Sigmoid colon (tissue), 7 donors: ENCODE results near the gene BAG1. TPM values are rescaled to one million over a fixed set of nuclear protein-coding genes. Genes with fewer than 3 reads are reported as not detected.

Experiments used
- DNase-seq: peaks from one replicate; pipeline ENCODE4 v3.0.0-alpha.2; 2019
- H3K27ac ChIP-seq, 4 donors: fragments of 200-600 bp; sonication (generic); one replicate each; pipeline ENCODE4 v1.5.1; 2016 to 2019; ENCODE audit warnings: mild to moderate bottlenecking in 1 of 4
- H3K27me3 ChIP-seq, 3 donors: fragments of 200-600 bp; sonication (generic); one replicate each; pipeline ENCODE4 v1.5.1; 2019; ENCODE audit warnings: mild to moderate bottlenecking in 1 of 3
- H3K36me3 ChIP-seq, 4 donors: fragments of 200-600 bp; sonication (generic); one replicate each; pipeline ENCODE4 v1.5.1; 2016 to 2019
- H3K4me1 ChIP-seq, 4 donors: fragments of 200-600 bp; sonication (generic); one replicate each; pipeline ENCODE4 v1.5.1; 2017 to 2019
- H3K4me3 ChIP-seq, 4 donors: fragments of 200-600 bp; sonication (generic); one replicate each; pipeline ENCODE4 v1.5.1; 2017 to 2019; ENCODE audit warnings: mild to moderate bottlenecking in 2 of 4, moderate library complexity in 1 of 4
- H3K9me3 ChIP-seq, 4 donors: fragments of 200-600 bp in 3 of 4; sonication (generic) in 3 of 4; one replicate each; pipeline versions ENCODE4 v1.5.1 to v1.6.1; 2013 to 2019
- EP300 ChIP-seq, 4 donors: sonication (generic); formaldehyde crosslinking; IDR thresholded peaks; one replicate each; pipeline ENCODE4 v1.6.1; 2017; ENCODE audit warnings: antibody characterized with exemption in 4 of 4
- POLR2A ChIP-seq, 2 donors: fragments of 450-650 bp; IDR thresholded peaks; one replicate each; pipeline ENCODE4 v1.6.1; 2016; ENCODE audit warnings: antibody characterized with exemption in 2 of 2, mild to moderate bottlenecking in 2 of 2, moderate library complexity in 2 of 2
- POLR2AphosphoS5 ChIP-seq, 4 donors: sonication (generic); formaldehyde crosslinking; IDR thresholded peaks; one replicate each; pipeline ENCODE4 v1.6.1; 2017; ENCODE audit warnings: antibody characterized with exemption in 4 of 4
- WGBS, 2 donors: extraction: QIAGEN DNeasy Blood & Tissue Kit; methylation state at CpG; one replicate each; pipeline ENCODE4 v1.1.7; 2013; 5-methylcytosine and 5-hydroxymethylcytosine counted together
- intact Hi-C: fragments of 100-400 bp; cut with DNase I; formaldehyde crosslinking; loops from one replicate; pipeline ENCODE4 v1.15.1; 2023
- polyA plus RNA-seq, 3 donors: library from polyadenylated mRNA; stranded (reverse); fragments of 200-250 nt; gene quantifications; one replicate each; pipeline ENCODE4 v1.2.3, GENCODE V29; 2013
- total RNA-seq, 4 donors: library from RNA; depleted of rRNA; stranded (reverse); fragments of >200 nt; gene quantifications; one replicate each; pipeline ENCODE4 v1.1.0, GENCODE V29; 2016
- TF ChIP-seq, protein P1 (sequence below), 4 experiments: fragments of 450-650 bp in 3 of 4; fragments of 200-600 bp in 1 of 4; IDR thresholded peaks; one replicate each; pipeline ENCODE4 v1.5.1; 2016 to 2019; ENCODE audit warnings: antibody characterized with exemption in 4 of 4, mild to moderate bottlenecking in 3 of 4, moderate library complexity in 2 of 4
- donor health status: healthy with polysubstance abuse.
- donor health status: Bipolar disorder and iron deficiency.
- donor health status: healthy.

Gene BAG1
- total and polyA plus RNA-seq, 7 donors, result 93.3 to 243 (median 160) TPM

DNA sequence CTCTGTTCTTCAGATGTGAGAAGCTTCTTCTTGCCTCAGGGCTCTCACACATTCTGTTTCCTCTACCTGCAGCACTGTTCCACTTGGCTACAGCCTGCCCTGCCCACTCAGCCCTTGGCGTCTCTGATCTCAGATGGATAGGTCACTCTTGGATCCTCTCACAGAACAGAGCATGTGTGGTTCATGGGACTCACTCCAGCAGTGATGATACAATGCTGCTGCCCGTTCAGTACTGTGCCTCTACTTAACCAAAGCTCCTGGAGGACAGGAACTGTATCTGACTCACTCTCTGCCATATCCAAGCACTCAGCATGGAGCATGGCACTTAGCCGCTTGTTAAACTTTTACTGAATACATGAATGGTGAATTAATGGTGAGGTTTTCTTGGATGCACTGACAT lies 27.9 kb downstream of the BAG1 start:
- H3K27ac ChIP-seq, result no peak overlapping the region
- WGBS, 2 donors, result 89 to 95% methylated on average over 3 of the region's 3 CpGs
- no peaks in the 10 kb centered on the region for H3K36me3 ChIP-seq
- no peak for DNase-seq
- H3K9me3 ChIP-seq, result no peaks in the 10 kb centered on the region
- peaks cover 0 to 6% (median 2%) of the 10 kb centered on the region in 4 donors for H3K4me1 ChIP-seq
- no peak overlapping the region for H3K4me3 ChIP-seq
- intact Hi-C loops, result no loop called here
- TF ChIP-seq EP300 (IDR thresholded peaks at IDR 0.05), result no peak
- no peak for TF ChIP-seq POLR2A (IDR thresholded peaks at IDR 0.05)
- TF ChIP-seq POLR2AphosphoS5 (IDR thresholded peaks at IDR 0.05), result no peak
- TF ChIP-seq, protein P1, sequence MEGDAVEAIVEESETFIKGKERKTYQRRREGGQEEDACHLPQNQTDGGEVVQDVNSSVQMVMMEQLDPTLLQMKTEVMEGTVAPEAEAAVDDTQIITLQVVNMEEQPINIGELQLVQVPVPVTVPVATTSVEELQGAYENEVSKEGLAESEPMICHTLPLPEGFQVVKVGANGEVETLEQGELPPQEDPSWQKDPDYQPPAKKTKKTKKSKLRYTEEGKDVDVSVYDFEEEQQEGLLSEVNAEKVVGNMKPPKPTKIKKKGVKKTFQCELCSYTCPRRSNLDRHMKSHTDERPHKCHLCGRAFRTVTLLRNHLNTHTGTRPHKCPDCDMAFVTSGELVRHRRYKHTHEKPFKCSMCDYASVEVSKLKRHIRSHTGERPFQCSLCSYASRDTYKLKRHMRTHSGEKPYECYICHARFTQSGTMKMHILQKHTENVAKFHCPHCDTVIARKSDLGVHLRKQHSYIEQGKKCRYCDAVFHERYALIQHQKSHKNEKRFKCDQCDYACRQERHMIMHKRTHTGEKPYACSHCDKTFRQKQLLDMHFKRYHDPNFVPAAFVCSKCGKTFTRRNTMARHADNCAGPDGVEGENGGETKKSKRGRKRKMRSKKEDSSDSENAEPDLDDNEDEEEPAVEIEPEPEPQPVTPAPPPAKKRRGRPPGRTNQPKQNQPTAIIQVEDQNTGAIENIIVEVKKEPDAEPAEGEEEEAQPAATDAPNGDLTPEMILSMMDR (IDR thresholded peaks at IDR 0.05), result no peak
- H3K27me3 ChIP-seq, result no peaks in the 10 kb centered on the region

DNA sequence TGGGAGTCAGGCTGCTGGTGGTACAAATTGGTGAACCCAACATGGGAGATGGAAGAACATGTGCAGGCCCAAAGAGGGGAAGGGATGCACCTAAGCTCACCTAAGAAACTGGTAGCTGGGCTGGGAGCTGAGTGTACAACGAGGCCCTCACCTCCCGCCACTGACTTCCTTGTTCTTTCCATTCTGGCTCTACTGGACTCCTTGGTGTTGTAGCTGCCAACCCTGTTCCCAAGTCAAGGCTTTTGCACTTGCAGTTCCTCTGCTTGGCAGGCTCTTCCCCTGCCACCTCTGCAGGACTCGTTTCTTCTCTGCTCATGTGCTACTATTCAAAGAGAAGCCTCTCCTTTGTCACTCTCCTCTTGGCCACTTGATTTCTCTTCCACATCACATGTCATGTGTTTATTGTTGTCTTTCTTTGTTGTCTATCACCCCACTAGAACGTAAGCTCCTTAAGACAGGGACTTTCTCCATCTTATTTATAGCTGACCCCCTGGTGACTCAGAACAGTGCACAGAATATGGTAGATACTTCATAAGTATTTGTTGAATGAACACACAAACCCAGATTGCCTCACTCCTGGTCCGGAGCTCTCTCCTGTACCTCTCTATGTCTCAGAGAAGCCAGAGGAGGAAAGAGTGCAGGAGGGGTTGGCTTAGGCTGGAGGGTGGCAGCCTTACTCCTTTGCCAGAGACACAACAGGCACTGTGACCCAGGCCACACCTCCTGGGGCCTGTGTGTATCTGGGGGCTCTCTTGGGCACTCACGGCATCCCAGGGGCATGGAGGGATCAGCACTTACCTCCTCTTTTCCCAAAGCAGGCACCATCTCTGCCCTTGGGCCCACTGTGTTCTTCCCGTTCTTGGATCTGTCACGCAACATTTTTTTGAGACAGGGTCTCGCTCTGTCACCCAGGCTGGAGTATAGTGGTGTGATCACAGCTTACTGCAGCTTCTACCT lies 29.7 kb downstream of the BAG1 start:
- WGBS, 2 donors, result 64 to 76% methylated on average over 9 of the region's 9 CpGs
- Histone ChIP-seq H3K4me3 (no peak overlapping the region), H3K27ac (no peak overlapping the region), H3K27me3 (no peaks in the 10 kb centered on the region), H3K36me3 (no peaks in the 10 kb centered on the region), H3K4me1 (peaks cover 0 to 6% (median 2%) of the 10 kb centered on the region in 4 donors), H3K9me3 (no peaks in the 10 kb centered on the region)
- DNase-seq, result no peak
- TF ChIP-seq, protein P1 (IDR thresholded peaks at IDR 0.05), result no peak
- TF ChIP-seq EP300 (IDR thresholded peaks at IDR 0.05) (no peak), POLR2A (IDR thresholded peaks at IDR 0.05) (no peak), POLR2AphosphoS5 (IDR thresholded peaks at IDR 0.05) (no peak)
- intact Hi-C loops, result no loop called here

DNA sequence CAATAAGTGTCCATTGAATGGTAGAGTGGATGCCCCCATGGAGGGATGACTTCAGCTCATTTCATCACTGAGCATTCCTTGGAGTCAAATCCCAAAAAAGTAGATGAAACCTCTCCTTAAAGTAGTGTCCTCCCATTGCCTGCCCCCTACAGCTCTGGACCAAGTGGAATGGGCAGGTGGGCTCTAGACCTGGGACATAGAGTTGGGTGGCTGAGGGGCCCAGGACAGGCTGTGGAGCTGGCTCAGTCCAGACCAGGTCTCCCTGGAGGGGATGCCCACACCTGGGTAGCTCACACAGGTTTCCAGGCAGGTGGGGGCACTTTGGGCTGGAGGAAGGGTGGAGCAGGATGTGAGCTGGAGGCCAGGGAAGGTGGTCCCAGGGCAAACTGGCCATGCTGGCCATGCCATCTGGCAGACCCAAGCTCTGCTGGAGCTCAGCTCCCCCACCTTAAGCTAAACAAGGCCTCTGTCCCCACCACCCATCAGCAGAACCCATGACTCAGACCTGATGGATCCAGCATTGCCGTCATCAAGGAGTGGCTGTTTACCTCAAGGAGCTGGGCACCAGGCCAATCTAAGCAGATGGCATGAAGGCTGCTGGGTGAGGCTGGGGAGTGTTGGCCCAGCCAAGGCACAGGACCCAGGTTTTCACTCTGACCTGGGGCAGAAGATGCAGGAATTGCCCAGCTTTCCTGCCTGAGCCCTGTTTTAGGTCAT lies 30.7 kb downstream of the BAG1 start:
- Histone ChIP-seq H3K4me3 (no peak overlapping the region), H3K4me1 (peaks cover 0 to 6% (median 2%) of the 10 kb centered on the region in 4 donors), H3K27me3 (no peaks in the 10 kb centered on the region), H3K27ac (no peak overlapping the region), H3K36me3 (no peaks in the 10 kb centered on the region), H3K9me3 (no peaks in the 10 kb centered on the region)
- DNase-seq, result no peak
- peak in 1 of 4 donors; percentile 15 for TF ChIP-seq POLR2AphosphoS5 (IDR thresholded peaks at IDR 0.05)
- TF ChIP-seq, protein P1 (IDR thresholded peaks at IDR 0.05), result no peak
- intact Hi-C loops, result no loop called here
- 4 to 36% methylated on average over 1 of the region's 1 CpG for WGBS, 2 donors

DNA sequence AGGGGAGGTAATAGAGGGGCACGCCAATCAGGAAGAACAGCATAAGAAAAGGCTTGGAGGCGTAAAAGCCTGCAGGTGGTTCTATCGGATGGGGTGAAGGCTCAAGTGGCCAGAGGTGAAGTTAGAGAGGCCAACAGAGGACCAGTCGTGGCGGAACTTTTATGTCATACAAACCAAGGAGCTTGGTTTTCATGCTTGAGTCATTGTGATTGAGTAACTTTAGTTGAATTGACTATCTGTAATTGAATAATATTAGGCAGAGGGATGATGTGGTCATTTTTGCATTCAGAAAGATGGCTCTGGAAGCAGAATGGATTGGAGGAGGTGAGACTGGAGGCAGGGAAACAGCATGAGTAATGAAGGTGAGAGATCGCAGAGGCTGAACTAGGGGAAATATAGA lies 31.7 kb downstream of the BAG1 start:
- 94 to 95% methylated on average over 6 of the region's 6 CpGs for WGBS, 2 donors

More for the DNA sequence above, 31.7 kb downstream of the BAG1 start:
- Histone ChIP-seq H3K4me3 (no peak overlapping the region), H3K4me1 (peaks cover 0 to 6% (median 2%) of the 10 kb centered on the region in 4 donors), H3K9me3 (no peaks in the 10 kb centered on the region), H3K27me3 (no peaks in the 10 kb centered on the region), H3K36me3 (no peaks in the 10 kb centered on the region), H3K27ac (no peak overlapping the region)
- intact Hi-C loops, result no loop called here
- no peak for TF ChIP-seq EP300 (IDR thresholded peaks at IDR 0.05)
- TF ChIP-seq, protein P1 (IDR thresholded peaks at IDR 0.05), result no peak
- no peak for TF ChIP-seq POLR2A (IDR thresholded peaks at IDR 0.05)
- no peak for TF ChIP-seq POLR2AphosphoS5 (IDR thresholded peaks at IDR 0.05)
- DNase-seq, result no peak
